IPS DF 19.7 (cell line): ENCODE measurements around the gene SYT9.

Experiments used
- DNase-seq: peaks from one replicate; pipeline ENCODE4 v3.0.0-alpha.2; 2013; ENCODE audit warnings: low read depth, low spot score

SYT9 gene

GRCh38 chr11:7251836-7252682, at the start of gene SYT9:
Gene SYT9 (plus strand): TSS chr11:7251904. CDS start chr11:7252187, 283 bp downstream.
- DNase-seq = no peak

- DNase-seq = no peak
Measured at GRCh38 chr11:7202412-7202811, 49.3 kb upstream of the SYT9 start.

- no peak for DNase-seq
Measured at GRCh38 chr11:7204778-7205177, 46.9 kb upstream of the SYT9 start.

- DNase-seq = no peak
Measured at GRCh38 chr11:7208391-7208790, 43.3 kb upstream of the SYT9 start.

GRCh38 chr11:7219491-7219890, 32.2 kb upstream of the SYT9 start:
- DNase-seq = no peak

- DNase-seq = no peak
Measured at GRCh38 chr11:7220636-7221035, 31.1 kb upstream of the SYT9 start.

GRCh38 chr11:7222619-7223018, 29.1 kb upstream of the SYT9 start:
- no peak for DNase-seq

- no peak for DNase-seq
Measured at GRCh38 chr11:7239877-7240276, 11.8 kb upstream of the SYT9 start.

- DNase-seq = no peak
Measured at GRCh38 chr11:7245341-7245740, 6.4 kb upstream of the SYT9 start.

- no peak for DNase-seq
Measured at GRCh38 chr11:7246179-7246578, 5.5 kb upstream of the SYT9 start.

- DNase-seq = no peak
Measured at GRCh38 chr11:7250166-7250565, 1.5 kb upstream of the SYT9 start.

GRCh38 chr11:7251487-7251835, 243 bp upstream of the SYT9 start:
- no peak for DNase-seq

GRCh38 chr11:7252683-7253213, 1.0 kb downstream of the SYT9 start:
- DNase-seq = no peak

GRCh38 chr11:7253800-7254199, 2.1 kb downstream of the SYT9 start:
- no peak for DNase-seq

- no peak for DNase-seq
Measured at GRCh38 chr11:7254731-7255291, 3.1 kb downstream of the SYT9 start.

- no peak for DNase-seq
Measured at GRCh38 chr11:7256943-7257342, 5.2 kb downstream of the SYT9 start.

- no peak for DNase-seq
Measured at GRCh38 chr11:7257724-7258123, 6.0 kb downstream of the SYT9 start.

- no peak for DNase-seq
Measured at GRCh38 chr11:7261578-7261977, 9.9 kb downstream of the SYT9 start.

GRCh38 chr11:7262672-7263071, 11.0 kb downstream of the SYT9 start:
- no peak for DNase-seq

- DNase-seq = no peak
Measured at GRCh38 chr11:7263842-7264241, 12.1 kb downstream of the SYT9 start.

- DNase-seq = no peak
Measured at GRCh38 chr11:7268758-7269157, 17.1 kb downstream of the SYT9 start.

GRCh38 chr11:7270233-7270865, 18.6 kb downstream of the SYT9 start:
- no peak for DNase-seq

GRCh38 chr11:7272373-7272772, 20.7 kb downstream of the SYT9 start:
- DNase-seq = no peak
